Neural cell (in vitro differentiated cells): ENCODE measurements around the gene VDAC1. TPM values are rescaled to one million over a fixed set of nuclear protein-coding genes. Genes with fewer than 3 reads are reported as not detected.

Source experiments
- H2AFZ ChIP-seq: fragments of 200-600, 300-800 bp; sonication (generic), shearing (Covaris generic); 2 replicates; pipeline ENCODE4 v1.6.0; 2014; ENCODE audit warnings: low read depth, mild to moderate bottlenecking, antibody characterized with exemption, low read length, moderate library complexity
- H3F3A ChIP-seq: fragments of 200-600 bp; shearing (Covaris generic); 2 replicates; pipeline ENCODE4 v1.6.1; 2016; ENCODE audit warnings: mild to moderate bottlenecking, moderate library complexity, mixed read lengths, antibody characterized with exemption, low read length; ENCODE audit not compliant: insufficient read depth, poor library complexity, severe bottlenecking
- H3K27ac ChIP-seq: fragments of 200-600, 300-800 bp; sonication (generic), shearing (Covaris generic); 2 replicates; pipeline ENCODE4 v1.5.1; 2014; ENCODE audit warnings: mild to moderate bottlenecking, low read length, moderate library complexity
- H3K27me3 ChIP-seq: fragments of 300-800, 200-600 bp; sonication (generic), shearing (Covaris generic); 2 replicates; pipeline ENCODE4 v1.6.0; 2014; ENCODE audit warnings: mild to moderate bottlenecking, low read depth, low read length, moderate library complexity; ENCODE audit not compliant: insufficient read depth
- H3K36me3 ChIP-seq: fragments of 300-800, 200-600 bp; sonication (generic), shearing (Covaris generic); 2 replicates; pipeline ENCODE4 v1.5.1; 2014; ENCODE audit warnings: mild to moderate bottlenecking, antibody characterized with exemption, low read length, moderate library complexity; ENCODE audit not compliant: insufficient read depth
- H3K4me2 ChIP-seq: fragments of 300-800, 200-600 bp; sonication (generic), shearing (Covaris generic); 2 replicates; pipeline ENCODE4 v1.6.0; 2014; ENCODE audit warnings: mild to moderate bottlenecking, low read length
- H3K4me3 ChIP-seq: fragments of 300-800, 200-600 bp; sonication (generic), shearing (Covaris generic); 2 replicates; pipeline ENCODE4 v1.5.1; 2014; ENCODE audit warnings: mild to moderate bottlenecking, low read length, moderate library complexity
- H3K79me2 ChIP-seq: fragments of 200-600 bp; shearing (Covaris generic); replicated peaks from 2 replicates; pipeline ENCODE4 v1.6.0; 2014; ENCODE audit warnings: mild to moderate bottlenecking, low read length, moderate library complexity; ENCODE audit not compliant: insufficient read depth
- H3K9ac ChIP-seq: fragments of 300-800, 200-600 bp; sonication (generic), shearing (Covaris generic); 2 replicates; pipeline ENCODE4 v1.6.1; 2016; ENCODE audit warnings: mild to moderate bottlenecking, low read length, mixed read lengths
- H3K9me2 ChIP-seq: fragments of 200-600 bp; shearing (Covaris generic); 2 replicates; pipeline ENCODE4 v1.6.1; 2016; ENCODE audit warnings: mild to moderate bottlenecking, low read length, mixed read lengths; ENCODE audit not compliant: insufficient read depth
- H3K9me3 ChIP-seq: fragments of 200-600, 300-800 bp; sonication (generic), shearing (Covaris generic); 2 replicates; pipeline ENCODE4 v1.6.1; 2016; ENCODE audit warnings: mild to moderate bottlenecking, mixed run types, low read length, moderate library complexity, mixed read lengths
- H4K20me1 ChIP-seq: fragments of 200-600 bp; shearing (Covaris generic); 2 replicates; pipeline ENCODE4 v1.6.1; 2016; ENCODE audit warnings: mild to moderate bottlenecking, mixed run types; ENCODE audit not compliant: insufficient read depth
- EP300 ChIP-seq: fragments of 450-650 bp; conservative IDR thresholded peaks from 2 replicates; pipeline ENCODE4 v1.6.1; 2014; ENCODE audit warnings: antibody characterized with exemption, mild to moderate bottlenecking, moderate library complexity; ENCODE audit not compliant: poor library complexity, severe bottlenecking
- EZH2 ChIP-seq: fragments of 200-600, 300-800 bp; shearing (Covaris generic), sonication (generic); IDR thresholded peaks from 2 replicates; pipeline ENCODE4 v1.6.1; 2014; ENCODE audit warnings: antibody characterized with exemption, low read length, borderline replicate concordance, mild to moderate bottlenecking; ENCODE audit not compliant: insufficient read depth, poor library complexity, severe bottlenecking
- MXI1 ChIP-seq: fragments of 450-650 bp; conservative IDR thresholded peaks from 2 replicates; pipeline ENCODE4 v1.6.1; 2014; ENCODE audit warnings: antibody characterized with exemption, mild to moderate bottlenecking; ENCODE audit not compliant: poor library complexity, severe bottlenecking
- POLR2AphosphoS5 ChIP-seq: IDR thresholded peaks from 2 replicates; pipeline ENCODE4 v1.6.1; 2012
- RAD21 ChIP-seq: fragments of 450-650 bp; conservative IDR thresholded peaks from 2 replicates; pipeline ENCODE4 v1.6.1; 2014; ENCODE audit warnings: antibody characterized with exemption, mild to moderate bottlenecking, moderate library complexity
- SMC3 ChIP-seq: fragments of 450-650 bp; conservative IDR thresholded peaks from 2 replicates; pipeline ENCODE4 v1.6.1; 2014; ENCODE audit warnings: antibody characterized with exemption, mild to moderate bottlenecking, moderate library complexity; ENCODE audit not compliant: poor library complexity
- TAF1 ChIP-seq: IDR thresholded peaks from 2 replicates; pipeline ENCODE4 v1.6.1; 2012; ENCODE audit warnings: low read depth
- polyA plus RNA-seq: library from polyadenylated mRNA; depleted of rRNA; stranded (reverse); fragments of >200 nt; gene quantifications from 2 replicates; pipeline ENCODE4 v1.2.3, GENCODE V29; 2014
- TF ChIP-seq, protein P1 (sequence below): fragments of 450-650 bp; IDR thresholded peaks from 2 replicates; pipeline ENCODE4 v1.5.1; 2014; ENCODE audit warnings: antibody characterized with exemption, mild to moderate bottlenecking, moderate library complexity; ENCODE audit not compliant: poor library complexity, severe bottlenecking
- TF ChIP-seq, protein P2 (sequence below): IDR thresholded peaks from 2 replicates; pipeline ENCODE4 v1.6.1; 2012; ENCODE audit warnings: borderline replicate concordance

Gene VDAC1
- polyA plus RNA-seq, 1 donor from 2014 or later = 307 TPM

DNA sequence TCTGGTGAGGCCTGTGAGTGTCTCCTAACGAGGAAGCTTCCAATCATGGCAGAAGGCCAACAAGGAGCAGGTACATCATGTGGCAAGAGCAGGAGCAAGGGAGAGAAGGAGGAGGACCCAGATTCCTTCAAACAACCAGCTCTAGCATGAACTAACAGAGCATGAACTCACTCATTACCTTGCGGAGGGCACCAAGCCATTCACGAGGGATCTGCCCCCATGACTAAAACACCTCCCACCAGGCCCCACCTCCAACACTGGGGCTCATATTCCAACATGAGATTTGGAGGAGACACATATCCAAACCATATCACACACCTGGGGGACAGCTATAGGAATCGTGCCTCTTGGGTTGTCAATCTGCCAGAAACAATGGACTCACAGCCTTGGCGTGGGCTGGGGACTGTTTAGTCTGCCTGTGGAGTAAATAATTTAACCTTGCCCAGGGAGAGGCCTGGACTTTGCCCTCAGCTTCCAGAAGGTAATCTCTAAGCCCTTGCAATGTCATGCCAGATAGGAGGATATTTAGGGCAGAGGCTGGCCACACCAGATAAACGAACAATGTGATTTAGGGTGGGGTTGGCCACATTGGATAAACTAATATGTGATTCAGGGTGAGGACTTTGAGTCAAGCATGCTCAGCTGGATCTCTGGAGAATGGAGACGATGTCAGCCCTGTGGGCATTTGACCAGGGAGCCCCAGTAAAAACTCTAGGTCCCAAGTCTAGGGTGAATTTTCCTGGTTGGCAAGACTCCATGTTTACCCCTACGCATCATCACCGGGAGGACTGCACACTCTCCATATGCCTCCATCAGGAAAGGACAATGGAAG lies 13.6 kb upstream of the VDAC1 start:
- Histone ChIP-seq H3K27ac (no peak overlapping the region), H3K36me3 (no peaks in the 10 kb centered on the region), H3K4me3 (no peak overlapping the region), H3K9ac (no peak overlapping the region), H3K4me2 (no peak overlapping the region), H2AFZ (no peak overlapping the region), H3K9me2 (no peaks in the 10 kb centered on the region), H3K9me3 (no peaks in the 10 kb centered on the region), H4K20me1 (no peaks in the 10 kb centered on the region), H3K79me2 (no peaks in the 10 kb centered on the region), H3F3A (no peaks in the 10 kb centered on the region), H3K27me3 (no peaks in the 10 kb centered on the region)
- TF ChIP-seq MXI1 = no peak
- no peak for TF ChIP-seq SMC3
- no peak for TF ChIP-seq EP300
- TF ChIP-seq POLR2AphosphoS5 = no peak
- no peak for TF ChIP-seq EZH2
- no peak for TF ChIP-seq RAD21
- TF ChIP-seq, protein P1, sequence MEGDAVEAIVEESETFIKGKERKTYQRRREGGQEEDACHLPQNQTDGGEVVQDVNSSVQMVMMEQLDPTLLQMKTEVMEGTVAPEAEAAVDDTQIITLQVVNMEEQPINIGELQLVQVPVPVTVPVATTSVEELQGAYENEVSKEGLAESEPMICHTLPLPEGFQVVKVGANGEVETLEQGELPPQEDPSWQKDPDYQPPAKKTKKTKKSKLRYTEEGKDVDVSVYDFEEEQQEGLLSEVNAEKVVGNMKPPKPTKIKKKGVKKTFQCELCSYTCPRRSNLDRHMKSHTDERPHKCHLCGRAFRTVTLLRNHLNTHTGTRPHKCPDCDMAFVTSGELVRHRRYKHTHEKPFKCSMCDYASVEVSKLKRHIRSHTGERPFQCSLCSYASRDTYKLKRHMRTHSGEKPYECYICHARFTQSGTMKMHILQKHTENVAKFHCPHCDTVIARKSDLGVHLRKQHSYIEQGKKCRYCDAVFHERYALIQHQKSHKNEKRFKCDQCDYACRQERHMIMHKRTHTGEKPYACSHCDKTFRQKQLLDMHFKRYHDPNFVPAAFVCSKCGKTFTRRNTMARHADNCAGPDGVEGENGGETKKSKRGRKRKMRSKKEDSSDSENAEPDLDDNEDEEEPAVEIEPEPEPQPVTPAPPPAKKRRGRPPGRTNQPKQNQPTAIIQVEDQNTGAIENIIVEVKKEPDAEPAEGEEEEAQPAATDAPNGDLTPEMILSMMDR = no peak
- no peak for TF ChIP-seq TAF1
- TF ChIP-seq, protein P2, sequence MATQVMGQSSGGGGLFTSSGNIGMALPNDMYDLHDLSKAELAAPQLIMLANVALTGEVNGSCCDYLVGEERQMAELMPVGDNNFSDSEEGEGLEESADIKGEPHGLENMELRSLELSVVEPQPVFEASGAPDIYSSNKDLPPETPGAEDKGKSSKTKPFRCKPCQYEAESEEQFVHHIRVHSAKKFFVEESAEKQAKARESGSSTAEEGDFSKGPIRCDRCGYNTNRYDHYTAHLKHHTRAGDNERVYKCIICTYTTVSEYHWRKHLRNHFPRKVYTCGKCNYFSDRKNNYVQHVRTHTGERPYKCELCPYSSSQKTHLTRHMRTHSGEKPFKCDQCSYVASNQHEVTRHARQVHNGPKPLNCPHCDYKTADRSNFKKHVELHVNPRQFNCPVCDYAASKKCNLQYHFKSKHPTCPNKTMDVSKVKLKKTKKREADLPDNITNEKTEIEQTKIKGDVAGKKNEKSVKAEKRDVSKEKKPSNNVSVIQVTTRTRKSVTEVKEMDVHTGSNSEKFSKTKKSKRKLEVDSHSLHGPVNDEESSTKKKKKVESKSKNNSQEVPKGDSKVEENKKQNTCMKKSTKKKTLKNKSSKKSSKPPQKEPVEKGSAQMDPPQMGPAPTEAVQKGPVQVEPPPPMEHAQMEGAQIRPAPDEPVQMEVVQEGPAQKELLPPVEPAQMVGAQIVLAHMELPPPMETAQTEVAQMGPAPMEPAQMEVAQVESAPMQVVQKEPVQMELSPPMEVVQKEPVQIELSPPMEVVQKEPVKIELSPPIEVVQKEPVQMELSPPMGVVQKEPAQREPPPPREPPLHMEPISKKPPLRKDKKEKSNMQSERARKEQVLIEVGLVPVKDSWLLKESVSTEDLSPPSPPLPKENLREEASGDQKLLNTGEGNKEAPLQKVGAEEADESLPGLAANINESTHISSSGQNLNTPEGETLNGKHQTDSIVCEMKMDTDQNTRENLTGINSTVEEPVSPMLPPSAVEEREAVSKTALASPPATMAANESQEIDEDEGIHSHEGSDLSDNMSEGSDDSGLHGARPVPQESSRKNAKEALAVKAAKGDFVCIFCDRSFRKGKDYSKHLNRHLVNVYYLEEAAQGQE = no peak

DNA sequence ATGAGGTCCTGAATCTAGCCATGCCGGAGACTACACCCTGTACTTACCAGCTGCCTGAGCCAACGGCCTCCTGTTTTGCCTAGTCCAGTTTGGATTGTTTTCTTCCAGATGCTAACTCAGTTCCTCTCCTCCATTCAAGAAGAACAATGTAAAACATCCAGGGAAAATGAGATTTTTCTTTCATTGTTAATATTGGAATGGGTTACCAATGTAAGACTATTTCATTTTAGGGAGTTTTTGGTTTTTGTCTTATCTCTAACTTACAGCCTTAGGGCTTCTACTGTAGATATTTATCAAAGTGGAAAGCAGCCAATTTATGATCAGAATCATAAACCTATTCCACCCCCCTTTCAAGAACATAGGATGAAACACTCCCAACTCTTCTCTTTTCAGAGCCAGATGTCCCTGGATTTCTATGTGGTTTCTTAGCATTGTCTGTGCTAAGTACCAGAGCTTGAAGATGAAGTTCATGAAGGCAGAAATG lies 3.5 kb upstream of the VDAC1 start:
- Histone ChIP-seq H3K4me2 (no peak overlapping the region), H3K9ac (no peak overlapping the region), H3K4me3 (no peak overlapping the region), H3K36me3 (no peaks in the 10 kb centered on the region), H3K9me3 (no peaks in the 10 kb centered on the region), H3F3A (peaks cover 4% of the 10 kb centered on the region), H3K27ac (no peak overlapping the region), H2AFZ (no peak overlapping the region), H4K20me1 (peaks cover 4% of the 10 kb centered on the region), H3K27me3 (no peaks in the 10 kb centered on the region), H3K79me2 (peaks cover 6% of the 10 kb centered on the region), H3K9me2 (no peaks in the 10 kb centered on the region)
- TF ChIP-seq, protein P2 = no peak
- TF ChIP-seq SMC3 (no peak), MXI1 (no peak), EP300 (no peak), RAD21 (no peak)
